ENCODE measurements around the gene ZNF385B. TPM values are rescaled to one million over a fixed set of nuclear protein-coding genes. Genes with fewer than 3 reads are reported as not detected.

The ZNF385B gene
- total and polyA plus RNA-seq, 3 donors from 2014 or later = 28.1 to 40.3 (median 37.4) TPM

- no peaks in the 10 kb centered on the region for H3K4me1 ChIP-seq
- no peak for DNase-seq
- no peak for TF ChIP-seq CTCF (IDR thresholded peaks at IDR 0.05)
- no peak for TF ChIP-seq POLR2A (IDR thresholded peaks at IDR 0.05)
- H3K27ac ChIP-seq = no peak overlapping the region
- H3K9me3 ChIP-seq = no peaks in the 10 kb centered on the region
- 69 to 88% methylated on average over 1 of the region's 1 CpG for WGBS, 2 donors
- no peak overlapping the region for H3K4me3 ChIP-seq
- intact Hi-C loops (cut with DNase I; ENCODE audit: low total_unique reads) = no loop called here
- no peaks in the 10 kb centered on the region for H3K27me3 ChIP-seq
- no peaks in the 10 kb centered on the region for H3K36me3 ChIP-seq (ENCODE audit: low read depth, missing control alignments)
These were observed 414.8 kb downstream of the ZNF385B start for GRCh38 chr2:179446476-179447141.

GRCh38 chr2:179444056-179444455 is 417.4 kb downstream of the ZNF385B start:
- Histone ChIP-seq H3K27ac (no peak overlapping the region), H3K27me3 (no peaks in the 10 kb centered on the region), H3K9me3 (no peaks in the 10 kb centered on the region), H3K4me1 (no peaks in the 10 kb centered on the region), H3K4me3 (no peak overlapping the region), H3K36me3 (ENCODE audit: low read depth, missing control alignments) (no peaks in the 10 kb centered on the region)
- intact Hi-C loops (cut with DNase I; ENCODE audit: low total_unique reads) = no loop called here
- no peak for TF ChIP-seq CTCF (IDR thresholded peaks at IDR 0.05)
- no peak for TF ChIP-seq POLR2A (IDR thresholded peaks at IDR 0.05)
- 88 to 90% methylated on average over 3 of the region's 3 CpGs for WGBS, 2 donors
- DNase-seq = no peak

- Histone ChIP-seq H3K27ac (no peak overlapping the region), H3K4me3 (no peak overlapping the region), H3K9me3 (no peaks in the 10 kb centered on the region), H3K27me3 (no peaks in the 10 kb centered on the region), H3K4me1 (no peaks in the 10 kb centered on the region), H3K36me3 (ENCODE audit: low read depth, missing control alignments) (no peaks in the 10 kb centered on the region)
- TF ChIP-seq POLR2A (IDR thresholded peaks at IDR 0.05) (no peak), CTCF (IDR thresholded peaks at IDR 0.05) (no peak)
- no peak for DNase-seq
- intact Hi-C loops (cut with DNase I; ENCODE audit: low total_unique reads) = no loop called here
- WGBS, 2 donors = 52 to 68% methylated on average over 12 of the region's 12 CpGs
These were observed 418.2 kb downstream of the ZNF385B start for GRCh38 chr2:179443180-179443579.

- WGBS, 2 donors = 75 to 77% methylated on average over 1 of the region's 1 CpG
- Histone ChIP-seq H3K27ac (no peak overlapping the region), H3K4me3 (no peak overlapping the region), H3K36me3 (ENCODE audit: low read depth, missing control alignments) (no peaks in the 10 kb centered on the region), H3K9me3 (no peaks in the 10 kb centered on the region), H3K27me3 (no peaks in the 10 kb centered on the region), H3K4me1 (no peaks in the 10 kb centered on the region)
- intact Hi-C loops (cut with DNase I; ENCODE audit: low total_unique reads) = no loop called here
- DNase-seq = no peak
- TF ChIP-seq POLR2A (IDR thresholded peaks at IDR 0.05) = no peak
- no peak for TF ChIP-seq CTCF (IDR thresholded peaks at IDR 0.05)
These were observed 419.2 kb downstream of the ZNF385B start for GRCh38 chr2:179442206-179442605.

GRCh38 chr2:179441551-179441950 is 419.9 kb downstream of the ZNF385B start:
- Histone ChIP-seq H3K9me3 (no peaks in the 10 kb centered on the region), H3K27me3 (no peaks in the 10 kb centered on the region), H3K4me3 (no peak overlapping the region), H3K27ac (no peak overlapping the region), H3K36me3 (ENCODE audit: low read depth, missing control alignments) (no peaks in the 10 kb centered on the region), H3K4me1 (no peaks in the 10 kb centered on the region)
- no peak for DNase-seq
- intact Hi-C loops (cut with DNase I; ENCODE audit: low total_unique reads) = no loop called here
- TF ChIP-seq POLR2A (IDR thresholded peaks at IDR 0.05) = no peak
- no peak for TF ChIP-seq CTCF (IDR thresholded peaks at IDR 0.05)
- WGBS, 2 donors = 87 to 89% methylated on average over 2 of the region's 2 CpGs
